DOHH2 (cell line): Measurements from ENCODE around the gene SYT7.

Experiments used
- H3F3A ChIP-seq: fragments of 200-600 bp; sonication (generic), shearing (Covaris generic); 2 replicates; pipeline ENCODE4 v1.6.0; 2016; ENCODE audit warnings: antibody characterized with exemption, mild to moderate bottlenecking; ENCODE audit not compliant: control insufficient read depth, insufficient read depth
- H3K27ac ChIP-seq: fragments of 200-600 bp; sonication (generic); 2 replicates; pipeline ENCODE4 v1.5.1; 2014; ENCODE audit warnings: low read depth, mild to moderate bottlenecking, low read length, moderate library complexity
- H3K27me3 ChIP-seq: fragments of 200-600 bp; sonication (generic); 2 replicates; pipeline ENCODE4 v1.6.1; 2014; ENCODE audit warnings: mild to moderate bottlenecking, low read length, mixed read lengths; ENCODE audit not compliant: control insufficient read depth
- H3K36me3 ChIP-seq: fragments of 200-600 bp; sonication (generic); 2 replicates; pipeline ENCODE4 v1.6.1; 2014; ENCODE audit warnings: mild to moderate bottlenecking, low read length, moderate library complexity, mixed read lengths; ENCODE audit not compliant: control insufficient read depth
- H3K4me1 ChIP-seq: fragments of 200-600 bp; sonication (generic); 2 replicates; pipeline ENCODE4 v1.6.1; 2014; ENCODE audit warnings: mild to moderate bottlenecking, low read length, mixed read lengths; ENCODE audit not compliant: control insufficient read depth
- H3K4me2 ChIP-seq: fragments of 200-600 bp; sonication (generic); 2 replicates; pipeline ENCODE4 v1.6.0; 2014; ENCODE audit warnings: mild to moderate bottlenecking, low read length, moderate library complexity
- H3K4me3 ChIP-seq: fragments of 200-600 bp; sonication (generic); 2 replicates; pipeline ENCODE4 v1.5.1; 2014; ENCODE audit warnings: mild to moderate bottlenecking, low read length, mixed read lengths
- H3K79me2 ChIP-seq: fragments of 200-600 bp; sonication (generic); 2 replicates; pipeline ENCODE4 v1.6.1; 2014; ENCODE audit warnings: mild to moderate bottlenecking, low read length, mixed read lengths; ENCODE audit not compliant: control insufficient read depth
- H3K9me2 ChIP-seq: fragments of 200-600 bp; sonication (generic); replicated peaks from 2 replicates; pipeline ENCODE4 v1.6.1; 2014; ENCODE audit warnings: mild to moderate bottlenecking, low read length, mixed read lengths; ENCODE audit not compliant: control insufficient read depth
- H3K9me3 ChIP-seq: fragments of 200-600 bp; sonication (generic); 2 replicates; pipeline ENCODE4 v1.6.1; 2014; ENCODE audit warnings: antibody characterized with exemption, low read length, mixed read lengths; ENCODE audit not compliant: control insufficient read depth, insufficient read depth
- H4K20me1 ChIP-seq: fragments of 200-600 bp; sonication (generic); 2 replicates; pipeline ENCODE4 v1.6.0; 2014; ENCODE audit warnings: low read depth, mild to moderate bottlenecking, antibody characterized with exemption, low read length, moderate library complexity; ENCODE audit not compliant: control insufficient read depth, insufficient read depth
- CTCF ChIP-seq: fragments of 200-600 bp; sonication (generic); IDR thresholded peaks from one replicate; pipeline ENCODE4 v1.5.1; 2014; ENCODE audit warnings: antibody characterized with exemption, mild to moderate bottlenecking, low read depth, low read length; ENCODE audit not compliant: poor library complexity, severe bottlenecking
- EZH2phosphoT487 ChIP-seq: fragments of 200-600 bp; sonication (generic); IDR thresholded peaks from 2 replicates; pipeline ENCODE4 v1.6.1; 2017; ENCODE audit warnings: borderline replicate concordance, mild to moderate bottlenecking, antibody characterized with exemption, low read length, moderate library complexity, mixed read lengths

The SYT7 gene

GRCh38 chr11:61594907-61595257 lies 14.0 kb upstream of the SYT7 start:
- Histone ChIP-seq H3K4me2 (no peak overlapping the region), H3K36me3 (no peaks in the 10 kb centered on the region), H3K27ac (no peak overlapping the region), H3K9me3 (no peaks in the 10 kb centered on the region), H3K79me2 (no peaks in the 10 kb centered on the region), H3K27me3 (peaks cover 19% of the 10 kb centered on the region; the same call in 1 of the 2 replicates), H4K20me1 (no peaks in the 10 kb centered on the region), H3K9me2 (no peaks in the 10 kb centered on the region), H3K4me3 (no peak overlapping the region), H3K4me1 (no peaks in the 10 kb centered on the region), H3F3A (no peaks in the 10 kb centered on the region)
- no peak for TF ChIP-seq CTCF
- TF ChIP-seq EZH2phosphoT487: no peak

GRCh38 chr11:61593151-61593550 lies 12.3 kb upstream of the SYT7 start:
- H4K20me1 ChIP-seq: no peaks in the 10 kb centered on the region
- H3K4me3 ChIP-seq: no peak overlapping the region
- TF ChIP-seq EZH2phosphoT487 (no peak), CTCF (no peak)
- no peaks in the 10 kb centered on the region for H3K79me2 ChIP-seq
- H3K27ac ChIP-seq: no peak overlapping the region
- no peaks in the 10 kb centered on the region for H3K9me2 ChIP-seq
- peaks cover under 1% of the 10 kb centered on the region; the same call in 1 of the 2 replicates for H3K4me1 ChIP-seq
- no peaks in the 10 kb centered on the region for H3K36me3 ChIP-seq
- H3K27me3 ChIP-seq: peaks cover 25% of the 10 kb centered on the region; the same call in 1 of the 2 replicates
- H3K4me2 ChIP-seq: no peak overlapping the region
- H3K9me3 ChIP-seq: no peaks in the 10 kb centered on the region
- no peaks in the 10 kb centered on the region for H3F3A ChIP-seq

- Histone ChIP-seq H3K27me3 (peaks cover 25% of the 10 kb centered on the region; the same call in 1 of the 2 replicates), H3K79me2 (no peaks in the 10 kb centered on the region)
- TF ChIP-seq CTCF (no peak), EZH2phosphoT487 (no peak)
These were observed 11.3 kb upstream of the SYT7 start for GRCh38 chr11:61592176-61592575.

GRCh38 chr11:61589961-61590360 lies 9.1 kb upstream of the SYT7 start:
- H3K27ac ChIP-seq: no peak overlapping the region

More at GRCh38 chr11:61592176-61592575, 11.3 kb upstream of the SYT7 start:
- no peaks in the 10 kb centered on the region for H3K9me2 ChIP-seq
- no peaks in the 10 kb centered on the region for H3K36me3 ChIP-seq
- no peak overlapping the region for H3K4me2 ChIP-seq
- H3K9me3 ChIP-seq: no peaks in the 10 kb centered on the region
- no peak overlapping the region for H3K27ac ChIP-seq
- H3K4me3 ChIP-seq: no peak overlapping the region
- H3K4me1 ChIP-seq: peaks cover 3% of the 10 kb centered on the region; the same call in 1 of the 2 replicates
- H4K20me1 ChIP-seq: no peaks in the 10 kb centered on the region
- no peaks in the 10 kb centered on the region for H3F3A ChIP-seq

More at GRCh38 chr11:61589961-61590360, 9.1 kb upstream of the SYT7 start:
- H3K9me3 ChIP-seq: no peaks in the 10 kb centered on the region
- no peaks in the 10 kb centered on the region for H4K20me1 ChIP-seq
- H3K36me3 ChIP-seq: no peaks in the 10 kb centered on the region
- no peak overlapping the region for H3K4me2 ChIP-seq
- peaks cover 30% of the 10 kb centered on the region; the same call in 1 of the 2 replicates for H3K27me3 ChIP-seq
- TF ChIP-seq CTCF (no peak), EZH2phosphoT487 (no peak)
- no peaks in the 10 kb centered on the region for H3K9me2 ChIP-seq
- no peak overlapping the region for H3K4me3 ChIP-seq
- H3F3A ChIP-seq: no peaks in the 10 kb centered on the region
- H3K79me2 ChIP-seq: no peaks in the 10 kb centered on the region
- peaks cover 3% of the 10 kb centered on the region; the same call in 1 of the 2 replicates for H3K4me1 ChIP-seq
